Measurements from ENCODE around the gene SARS1.

GRCh38 chr1:109197158-109198042 is 16.3 kb upstream of the SARS1 start:
- no peak for TF ChIP-seq CTCF (conservative IDR thresholded peaks at IDR 0.05; ENCODE audit: low read depth, low read length)
- TF ChIP-seq EZH2 (IDR thresholded peaks at IDR 0.05; ENCODE audit: low read length, unreplicated experiment) = no peak
